Stomach (tissue), 9 donors: ENCODE data around the gene RMDN3. TPM values are rescaled to one million over a fixed set of nuclear protein-coding genes. Genes with fewer than 3 reads are reported as not detected.

ENCODE experiments used
- DNase-seq, 2 donors: peaks; one replicate each; pipeline versions ENCODE4 v3.0.0 to v3.0.0-alpha.2; 2013 to 2019
- H3K27ac ChIP-seq, 5 donors: fragments of 200-600 bp in 4 of 5; sonication (generic) in 4 of 5; one replicate each; pipeline ENCODE4 v1.5.1; 2013 to 2019; ENCODE audit warnings: mild to moderate bottlenecking in 1 of 5, moderate library complexity in 1 of 5
- H3K27me3 ChIP-seq, 3 donors: fragments of 200-600 bp; sonication (generic); one replicate each; pipeline ENCODE4 v1.5.1; 2017 to 2019; ENCODE audit warnings: mixed run types in 1 of 3
- H3K36me3 ChIP-seq, 4 donors: fragments of 200-600 bp; sonication (generic); 1 replicate in 3 of 4; 2 replicates in 1 of 4; pipeline ENCODE4 v1.5.1; 2016 to 2019
- H3K4me1 ChIP-seq, 4 donors: fragments of 200-600 bp; sonication (generic); one replicate each; pipeline ENCODE4 v1.5.1; 2016 to 2019
- H3K4me3 ChIP-seq, 4 donors: fragments of 200-600 bp; sonication (generic) in 3 of 4; one replicate each; pipeline ENCODE4 v1.5.1; 2016 to 2019; ENCODE audit warnings: mild to moderate bottlenecking in 1 of 4
- H3K9me3 ChIP-seq, 4 donors: fragments of 200-600 bp; sonication (generic); one replicate each; pipeline ENCODE4 v1.5.1; 2016 to 2019
- EP300 ChIP-seq: sonication (generic); formaldehyde crosslinking; IDR thresholded peaks from one replicate; pipeline ENCODE4 v1.6.1; 2017; ENCODE audit warnings: antibody characterized with exemption
- POLR2A ChIP-seq, 4 donors: fragments of 450-650 bp; IDR thresholded peaks; one replicate each; pipeline ENCODE4 v1.6.1; 2016; ENCODE audit warnings: antibody characterized with exemption in 4 of 4, control low read depth in 2 of 4, mild to moderate bottlenecking in 1 of 4, moderate library complexity in 1 of 4
- POLR2AphosphoS5 ChIP-seq, 3 donors: sonication (generic); formaldehyde crosslinking; IDR thresholded peaks; one replicate each; pipeline ENCODE4 v1.6.1; 2016; ENCODE audit warnings: antibody characterized with exemption in 3 of 3
- WGBS, 5 donors: extraction: QIAGEN DNeasy Blood & Tissue Kit in 3 of 5; methylation state at CpG; one replicate each; pipeline versions ENCODE4 v1.1.5 to v1.1.7; 2013 to 2018; 5-methylcytosine and 5-hydroxymethylcytosine counted together
- intact Hi-C: fragments of 100-400 bp; cut with DNase I; formaldehyde crosslinking; loops from one replicate; pipeline ENCODE4 v1.15.1; 2023; ENCODE audit warnings: low total_unique reads
- polyA plus RNA-seq, 3 donors: library from polyadenylated mRNA; stranded (reverse); fragments of 200-250 nt; gene quantifications; one replicate each; pipeline ENCODE4 v1.2.3, GENCODE V29; 2013
- total RNA-seq, 5 donors: library from RNA; depleted of rRNA; stranded (reverse); fragments of >200 nt; gene quantifications; one replicate each; pipeline versions ENCODE4 v1.1.0 to v1.2.3, GENCODE V29; 2014 to 2016
- TF ChIP-seq, protein P1 (sequence below), 7 experiments: fragments of 450-650 bp in 4 of 7; fragments of 200-600 bp in 3 of 7; sonication (generic) in 3 of 7; IDR thresholded peaks; one replicate each; pipeline ENCODE4 v1.5.1; 2016 to 2019; ENCODE audit warnings: antibody characterized with exemption in 7 of 7, control low read depth in 2 of 7, mild to moderate bottlenecking in 1 of 7
- donor health status: healthy with polysubstance abuse.
- donor health status: Bipolar disorder and iron deficiency.
- donor health status: healthy.

Gene RMDN3
- total and polyA plus RNA-seq, 8 donors, result 12.6 to 63.8 (median 25.2) TPM; not detected in 1

DNA sequence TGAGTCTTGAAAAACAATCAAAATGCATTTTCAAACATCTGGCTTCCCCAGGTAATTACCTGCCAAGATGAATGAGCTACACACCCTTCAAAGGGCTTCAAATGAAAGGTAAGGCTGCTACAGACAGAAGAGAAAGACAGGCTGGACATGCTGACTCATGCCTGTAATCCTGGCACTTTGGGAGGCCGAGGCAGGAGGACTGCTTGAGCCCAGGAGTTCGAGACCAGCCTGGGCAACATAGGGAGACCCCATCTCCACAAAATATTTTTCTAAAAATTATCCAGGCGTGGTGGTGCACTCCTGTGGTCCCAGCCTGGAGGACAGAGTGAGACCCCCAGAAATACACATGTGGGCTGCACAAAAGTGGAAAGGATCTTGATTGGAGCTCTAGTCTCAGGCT is 37.3 kb upstream of the RMDN3 start:
- Histone ChIP-seq H3K4me3 (no peak overlapping the region), H3K4me1 (peaks cover 18 to 80% (median 62%) of the 10 kb centered on the region in 4 donors), H3K36me3 (peaks cover 0 to 23% (median 12%) of the 10 kb centered on the region in 4 donors), H3K27ac (peak overlapping the region in 3 of 5 donors; percentile 20 to 54 (median 28)), H3K27me3 (no peaks in the 10 kb centered on the region), H3K9me3 (no peaks in the 10 kb centered on the region)
- no peak for DNase-seq
- 76 to 98% (median 94%) methylated on average over 3 of the region's 3 CpGs for WGBS, 5 donors
- intact Hi-C loops, result no loop called here
- TF ChIP-seq EP300 (no peak), POLR2A (IDR thresholded peaks at IDR 0.05) (no peak), POLR2AphosphoS5 (IDR thresholded peaks at IDR 0.05) (no peak)
- TF ChIP-seq, protein P1, sequence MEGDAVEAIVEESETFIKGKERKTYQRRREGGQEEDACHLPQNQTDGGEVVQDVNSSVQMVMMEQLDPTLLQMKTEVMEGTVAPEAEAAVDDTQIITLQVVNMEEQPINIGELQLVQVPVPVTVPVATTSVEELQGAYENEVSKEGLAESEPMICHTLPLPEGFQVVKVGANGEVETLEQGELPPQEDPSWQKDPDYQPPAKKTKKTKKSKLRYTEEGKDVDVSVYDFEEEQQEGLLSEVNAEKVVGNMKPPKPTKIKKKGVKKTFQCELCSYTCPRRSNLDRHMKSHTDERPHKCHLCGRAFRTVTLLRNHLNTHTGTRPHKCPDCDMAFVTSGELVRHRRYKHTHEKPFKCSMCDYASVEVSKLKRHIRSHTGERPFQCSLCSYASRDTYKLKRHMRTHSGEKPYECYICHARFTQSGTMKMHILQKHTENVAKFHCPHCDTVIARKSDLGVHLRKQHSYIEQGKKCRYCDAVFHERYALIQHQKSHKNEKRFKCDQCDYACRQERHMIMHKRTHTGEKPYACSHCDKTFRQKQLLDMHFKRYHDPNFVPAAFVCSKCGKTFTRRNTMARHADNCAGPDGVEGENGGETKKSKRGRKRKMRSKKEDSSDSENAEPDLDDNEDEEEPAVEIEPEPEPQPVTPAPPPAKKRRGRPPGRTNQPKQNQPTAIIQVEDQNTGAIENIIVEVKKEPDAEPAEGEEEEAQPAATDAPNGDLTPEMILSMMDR (IDR thresholded peaks at IDR 0.05), result no peak

DNA sequence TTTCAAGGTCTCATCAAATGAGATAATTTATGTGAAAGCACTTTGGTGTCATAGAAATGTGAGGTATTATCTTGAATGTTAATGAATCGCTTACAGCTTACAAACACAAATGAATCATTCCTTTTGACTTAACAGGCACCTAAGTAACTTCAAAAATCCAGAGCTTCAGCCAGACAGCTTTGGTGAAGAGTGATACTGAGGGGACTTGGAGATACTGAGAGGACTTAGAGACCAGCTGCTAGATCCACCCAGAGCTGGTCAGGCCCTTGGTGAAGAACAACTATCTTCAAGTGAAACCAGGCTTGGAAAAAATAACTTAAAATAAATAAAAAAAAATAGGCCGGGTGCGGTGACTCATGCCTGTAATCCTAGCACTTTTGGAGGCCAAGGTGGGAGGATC is 35.7 kb upstream of the RMDN3 start:
- peak overlapping the region in 4 of 5 donors; percentile 12 to 92 (median 38) for H3K27ac ChIP-seq
- no peak for DNase-seq

DNA sequence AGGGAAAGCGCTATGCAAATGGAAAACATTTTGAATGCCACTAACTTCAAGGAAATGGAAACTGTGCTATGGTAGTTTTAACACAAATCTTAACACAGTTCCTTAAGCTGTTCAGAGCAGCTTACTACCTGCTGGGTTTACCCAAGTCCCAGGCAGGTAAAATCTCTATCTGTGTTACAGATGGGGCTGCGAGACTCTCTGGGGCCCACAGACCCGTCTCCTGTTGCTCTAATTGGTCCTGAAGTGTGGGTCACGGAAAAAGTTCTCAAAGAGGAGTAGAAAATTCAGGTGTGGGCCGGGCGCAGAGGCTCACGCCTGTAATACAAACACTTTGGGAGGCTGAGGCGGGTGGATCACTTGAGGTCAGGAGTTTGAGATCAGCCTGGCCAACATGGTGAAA is 34.9 kb upstream of the RMDN3 start:
- no peak for TF ChIP-seq POLR2AphosphoS5 (IDR thresholded peaks at IDR 0.05)
- TF ChIP-seq, protein P1 (IDR thresholded peaks at IDR 0.05), result no peak
- TF ChIP-seq EP300, result no peak
- no peak for TF ChIP-seq POLR2A (IDR thresholded peaks at IDR 0.05)
- no peak for DNase-seq
- Histone ChIP-seq H3K27me3 (no peaks in the 10 kb centered on the region), H3K4me3 (no peak overlapping the region), H3K36me3 (peaks cover 0 to 23% (median 12%) of the 10 kb centered on the region in 4 donors), H3K9me3 (no peaks in the 10 kb centered on the region), H3K27ac (peak overlapping the region; percentile 12 to 92 (median 50)), H3K4me1 (peaks cover 31 to 87% (median 66%) of the 10 kb centered on the region in 4 donors)
- 68 to 81% (median 79%) methylated on average over 8 of the region's 8 CpGs for WGBS, 5 donors
- intact Hi-C loops, result no loop called here

More for the DNA sequence above, 35.7 kb upstream of the RMDN3 start:
- peaks cover 0 to 23% (median 12%) of the 10 kb centered on the region in 4 donors for H3K36me3 ChIP-seq
- H3K9me3 ChIP-seq, result no peaks in the 10 kb centered on the region
- no peaks in the 10 kb centered on the region for H3K27me3 ChIP-seq
- intact Hi-C loops, result no loop called here
- H3K4me1 ChIP-seq, result peaks cover 25 to 87% (median 69%) of the 10 kb centered on the region in 4 donors
- TF ChIP-seq POLR2A (IDR thresholded peaks at IDR 0.05), result no peak
- 52 to 68% (median 66%) methylated on average over 3 of the region's 3 CpGs for WGBS, 5 donors
- no peak overlapping the region for H3K4me3 ChIP-seq

DNA sequence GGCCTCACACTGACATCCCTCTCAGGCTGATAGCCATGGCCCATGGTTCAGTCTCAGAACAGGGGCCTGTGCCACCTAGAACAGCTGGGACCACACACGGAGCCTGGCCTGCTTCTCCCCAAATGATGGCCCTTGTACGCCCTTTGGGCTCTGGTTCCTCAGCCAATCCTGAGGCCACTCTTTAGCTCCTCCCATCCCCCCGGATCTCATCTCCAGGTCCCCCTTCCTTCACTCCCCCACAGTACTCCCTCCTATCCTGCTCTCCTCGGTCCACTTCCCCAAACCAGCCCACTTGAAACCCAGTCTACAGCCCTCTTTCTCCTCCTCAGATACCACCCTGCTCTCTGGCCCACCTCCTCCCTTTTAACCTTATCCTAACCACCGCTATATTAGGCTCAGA is 34.1 kb upstream of the RMDN3 start:
- Histone ChIP-seq H3K4me3 (no peak overlapping the region), H3K27ac (peak overlapping the region; percentile 37 to 92 (median 78)), H3K36me3 (peaks cover 0 to 23% (median 14%) of the 10 kb centered on the region in 4 donors), H3K4me1 (peaks cover 31 to 83% (median 63%) of the 10 kb centered on the region in 4 donors), H3K27me3 (no peaks in the 10 kb centered on the region), H3K9me3 (no peaks in the 10 kb centered on the region)
- WGBS, 5 donors, result 81 to 88% (median 86%) methylated on average over 5 of the region's 5 CpGs
- no peak for TF ChIP-seq POLR2A (IDR thresholded peaks at IDR 0.05)
- TF ChIP-seq EP300, result no peak
- no peak for DNase-seq
- intact Hi-C loops, result no loop called here

DNA sequence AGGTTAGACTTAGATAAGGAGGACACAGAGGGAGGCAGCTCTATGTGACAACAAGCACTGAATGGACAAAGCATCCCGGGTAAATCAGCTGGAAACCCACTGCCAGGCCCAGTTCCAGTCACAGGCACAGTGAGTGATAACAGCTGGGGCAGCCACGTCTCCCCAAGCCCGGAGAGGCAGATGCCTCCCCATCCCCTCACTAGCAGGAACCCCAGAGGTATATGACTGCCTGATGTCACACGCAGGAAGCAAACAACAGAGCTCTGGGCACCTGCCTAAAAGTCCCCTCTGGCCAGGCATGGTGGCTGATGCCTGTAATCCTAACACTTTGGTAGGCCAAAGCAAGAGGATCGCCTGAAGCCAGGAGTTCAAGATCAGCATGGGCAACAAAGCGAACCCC is 32.9 kb upstream of the RMDN3 start:
- intact Hi-C loops, result no loop called here
- no peak for TF ChIP-seq POLR2A (IDR thresholded peaks at IDR 0.05)
- TF ChIP-seq, protein P1 (IDR thresholded peaks at IDR 0.05), result no peak
- no peak for TF ChIP-seq EP300
- TF ChIP-seq POLR2AphosphoS5 (IDR thresholded peaks at IDR 0.05), result no peak
- no peak for DNase-seq
- Histone ChIP-seq H3K9me3 (no peaks in the 10 kb centered on the region), H3K4me3 (no peak overlapping the region), H3K27ac (peak overlapping the region; percentile 71 to 92 (median 81)), H3K27me3 (no peaks in the 10 kb centered on the region), H3K36me3 (peaks cover 0 to 23% (median 14%) of the 10 kb centered on the region in 4 donors), H3K4me1 (peaks cover 31 to 72% (median 57%) of the 10 kb centered on the region in 4 donors)
- WGBS, 5 donors, result 49 to 55% (median 53%) methylated on average over 6 of the region's 6 CpGs
